ENCODE measurements around the gene BAIAP3. TPM values are rescaled to one million over a fixed set of nuclear protein-coding genes. Genes with fewer than 3 reads are reported as not detected.

The BAIAP3 gene
- total RNA-seq, 4 donors from 2014 or later = 1.3 to 4.2 (median 2.3) TPM

DNA sequence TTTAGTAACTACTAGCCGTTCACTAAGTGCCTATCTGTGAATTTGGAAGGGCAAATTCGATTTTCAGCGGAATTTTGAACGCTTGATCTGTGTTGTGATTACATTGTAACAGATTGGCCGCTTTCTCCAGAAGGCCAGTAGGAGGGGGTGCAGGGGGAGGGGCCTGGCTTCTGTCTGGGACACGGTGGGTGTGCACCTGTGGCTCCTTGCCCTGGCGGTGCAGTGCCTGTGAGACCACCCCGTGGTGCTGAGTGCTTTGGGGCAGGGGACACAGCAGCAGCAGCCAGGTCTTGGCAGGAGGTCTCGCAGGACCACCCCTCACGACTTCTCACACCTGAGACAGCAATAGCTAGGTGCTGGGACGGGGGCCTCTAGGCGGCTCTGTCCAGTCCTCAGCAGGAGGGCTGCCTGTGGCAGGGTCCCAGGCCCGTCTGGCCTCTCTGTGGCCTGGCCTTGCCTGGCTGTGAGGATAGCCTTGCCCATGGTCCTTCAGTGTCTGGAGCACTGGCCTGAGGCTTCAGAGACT, 22.2 kb upstream of the BAIAP3 start:
- no peak for DNase-seq (ENCODE audit: extremely low spot score)
- peaks cover 37 to 64% (median 49%) of the 10 kb centered on the region in 4 donors for H3K4me1 ChIP-seq
- H3K4me3 ChIP-seq = peak overlapping the region; percentile 61 to 91 (median 74)
- H3K9me3 ChIP-seq = no peaks in the 10 kb centered on the region
- intact Hi-C loops (cut with DNase I) = no loop called here
- 20% methylated on average over 10 of the region's 13 CpGs for WGBS
- TF ChIP-seq, protein P1, sequence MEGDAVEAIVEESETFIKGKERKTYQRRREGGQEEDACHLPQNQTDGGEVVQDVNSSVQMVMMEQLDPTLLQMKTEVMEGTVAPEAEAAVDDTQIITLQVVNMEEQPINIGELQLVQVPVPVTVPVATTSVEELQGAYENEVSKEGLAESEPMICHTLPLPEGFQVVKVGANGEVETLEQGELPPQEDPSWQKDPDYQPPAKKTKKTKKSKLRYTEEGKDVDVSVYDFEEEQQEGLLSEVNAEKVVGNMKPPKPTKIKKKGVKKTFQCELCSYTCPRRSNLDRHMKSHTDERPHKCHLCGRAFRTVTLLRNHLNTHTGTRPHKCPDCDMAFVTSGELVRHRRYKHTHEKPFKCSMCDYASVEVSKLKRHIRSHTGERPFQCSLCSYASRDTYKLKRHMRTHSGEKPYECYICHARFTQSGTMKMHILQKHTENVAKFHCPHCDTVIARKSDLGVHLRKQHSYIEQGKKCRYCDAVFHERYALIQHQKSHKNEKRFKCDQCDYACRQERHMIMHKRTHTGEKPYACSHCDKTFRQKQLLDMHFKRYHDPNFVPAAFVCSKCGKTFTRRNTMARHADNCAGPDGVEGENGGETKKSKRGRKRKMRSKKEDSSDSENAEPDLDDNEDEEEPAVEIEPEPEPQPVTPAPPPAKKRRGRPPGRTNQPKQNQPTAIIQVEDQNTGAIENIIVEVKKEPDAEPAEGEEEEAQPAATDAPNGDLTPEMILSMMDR (IDR thresholded peaks at IDR 0.05) = no peak
- TF ChIP-seq POLR2A (IDR thresholded peaks at IDR 0.05; ENCODE audit: low read depth) (no peak), POLR2AphosphoS5 (IDR thresholded peaks at IDR 0.05) (no peak)
- peak overlapping the region; percentile 13 to 96 (median 70) for H3K27ac ChIP-seq (replicated peaks in 1 of 4)
- H3K36me3 ChIP-seq = peaks cover 24 to 37% (median 29%) of the 10 kb centered on the region in 4 donors
- no peaks in the 10 kb centered on the region for H3K27me3 ChIP-seq

DNA sequence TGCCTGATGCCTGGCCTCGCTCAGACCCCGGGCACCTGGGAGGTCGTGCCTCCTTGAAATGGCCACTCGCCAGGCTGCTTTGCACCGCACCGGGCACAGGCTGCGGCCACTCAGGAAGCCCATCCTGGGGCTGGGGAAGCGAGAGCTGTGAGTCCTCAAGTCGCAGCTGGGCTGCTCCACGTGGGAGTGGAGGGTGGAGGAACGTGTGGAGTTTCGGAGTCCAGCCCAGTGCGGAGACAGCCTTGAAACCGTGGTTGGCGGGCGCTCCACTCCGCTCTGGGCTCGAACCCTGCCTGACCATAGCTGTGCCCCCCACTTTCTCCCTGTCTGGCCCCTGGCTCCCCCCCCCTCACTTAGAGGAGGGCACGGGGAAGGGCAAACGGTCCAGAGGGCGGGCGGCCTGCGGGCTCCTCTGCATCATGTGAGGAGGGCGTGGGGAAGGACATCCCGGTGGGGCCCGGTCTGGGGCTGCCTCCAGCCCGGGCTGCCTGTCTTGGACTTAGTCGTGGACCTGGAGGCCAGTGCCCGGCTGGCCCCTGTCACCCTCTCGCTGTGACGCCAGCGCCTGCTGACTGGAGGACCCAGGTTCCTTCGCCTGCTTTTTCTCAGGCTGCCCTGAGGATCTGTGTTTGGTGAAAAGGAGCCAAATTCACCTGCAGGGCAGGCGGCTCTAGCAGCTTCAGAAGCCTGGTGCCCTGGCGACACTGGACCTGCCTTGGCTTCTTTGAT, 21.5 kb upstream of the BAIAP3 start:
- WGBS = 87% methylated on average over 6 of the region's 35 CpGs
- intact Hi-C loops (cut with DNase I) = no loop called here
- TF ChIP-seq POLR2A (IDR thresholded peaks at IDR 0.05; ENCODE audit: low read depth) = no peak
- no peak for TF ChIP-seq POLR2AphosphoS5 (IDR thresholded peaks at IDR 0.05)
- no peak for TF ChIP-seq EP300 (IDR thresholded peaks at IDR 0.05)
- TF ChIP-seq, protein P1 (IDR thresholded peaks at IDR 0.05) = no peak
- Histone ChIP-seq H3K36me3 (peaks cover 30 to 43% (median 35%) of the 10 kb centered on the region in 4 donors), H3K27ac (replicated peaks in 1 of 4) (peak overlapping the region; percentile 13 to 96 (median 70)), H3K27me3 (no peaks in the 10 kb centered on the region), H3K9me3 (no peaks in the 10 kb centered on the region), H3K4me1 (peaks cover 37 to 65% (median 49%) of the 10 kb centered on the region in 4 donors), H3K4me3 (peak overlapping the region; percentile 61 to 91 (median 74))
- DNase-seq (ENCODE audit: extremely low spot score) = no peak

DNA sequence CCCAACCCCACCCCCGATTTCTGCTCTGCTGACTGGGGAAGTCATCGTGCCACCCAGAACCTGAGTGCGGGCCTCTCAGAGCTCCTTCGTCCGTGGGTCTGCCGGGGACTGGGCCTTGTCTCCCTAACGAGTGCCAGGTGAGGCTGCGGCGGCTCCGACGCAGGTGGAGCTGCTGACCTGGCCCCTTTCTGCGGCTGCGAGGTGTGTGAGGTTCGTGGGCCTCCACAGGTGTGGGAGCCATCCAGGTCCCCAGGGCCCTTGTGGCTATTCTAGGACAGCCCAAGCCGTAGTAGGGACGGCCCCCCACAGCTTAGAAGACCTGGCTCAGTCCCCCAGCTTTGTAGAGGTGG, 21.0 kb upstream of the BAIAP3 start:
- H3K4me3 ChIP-seq = peak overlapping the region; percentile 61 to 91 (median 74)
- H3K36me3 ChIP-seq = peaks cover 35 to 48% (median 41%) of the 10 kb centered on the region in 4 donors
- DNase-seq (ENCODE audit: extremely low spot score) = no peak
- H3K4me1 ChIP-seq = peaks cover 37 to 65% (median 49%) of the 10 kb centered on the region in 4 donors
- peak overlapping the region in 1 of 4 donors; percentile 94 for H3K27ac ChIP-seq (replicated peaks in 1 of 4)
- TF ChIP-seq POLR2A (IDR thresholded peaks at IDR 0.05; ENCODE audit: low read depth) = no peak
- no peak for TF ChIP-seq POLR2AphosphoS5 (IDR thresholded peaks at IDR 0.05)
- TF ChIP-seq, protein P1 (IDR thresholded peaks at IDR 0.05) = no peak
- TF ChIP-seq EP300 (IDR thresholded peaks at IDR 0.05) = no peak
- no peaks in the 10 kb centered on the region for H3K27me3 ChIP-seq
- intact Hi-C loops (cut with DNase I) = no loop called here
- no peaks in the 10 kb centered on the region for H3K9me3 ChIP-seq
- WGBS = 71% methylated on average over 12 of the region's 16 CpGs

DNA sequence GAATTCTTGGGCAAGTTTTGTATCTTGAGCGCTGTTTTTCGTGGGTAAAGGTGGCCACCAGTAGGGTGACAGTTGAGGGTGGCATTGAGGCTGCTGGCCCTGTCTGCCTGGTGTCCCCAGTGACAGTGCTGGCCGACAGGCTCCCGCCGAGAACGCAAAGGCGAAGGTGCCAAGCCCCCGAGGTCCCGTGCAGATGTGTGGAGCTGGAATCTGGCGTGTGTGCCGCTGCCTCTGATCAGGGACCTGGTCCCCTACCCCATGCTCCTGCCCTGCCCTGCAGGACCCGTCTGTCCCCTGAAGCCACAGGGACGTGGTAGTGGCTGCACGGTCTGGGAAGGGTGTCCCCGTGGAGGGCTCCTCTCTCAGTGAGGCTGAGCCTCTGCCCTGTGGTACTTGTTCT, 20.5 kb upstream of the BAIAP3 start:
- Histone ChIP-seq H3K9me3 (no peaks in the 10 kb centered on the region), H3K27ac (replicated peaks in 1 of 4) (no peak overlapping the region), H3K27me3 (no peaks in the 10 kb centered on the region), H3K4me3 (no peak overlapping the region), H3K36me3 (peaks cover 40 to 53% (median 45%) of the 10 kb centered on the region in 4 donors), H3K4me1 (peaks cover 37 to 64% (median 49%) of the 10 kb centered on the region in 4 donors)
- intact Hi-C loops (cut with DNase I) = no loop called here
- TF ChIP-seq EP300 (IDR thresholded peaks at IDR 0.05) (no peak), POLR2A (IDR thresholded peaks at IDR 0.05; ENCODE audit: low read depth) (no peak), POLR2AphosphoS5 (IDR thresholded peaks at IDR 0.05) (no peak)
- TF ChIP-seq, protein P1 (IDR thresholded peaks at IDR 0.05) = no peak
- 90% methylated on average over 15 of the region's 15 CpGs for WGBS
- no peak for DNase-seq (ENCODE audit: extremely low spot score)

Data from esophagus muscularis mucosa (tissue), 4 donors.